H1 (cell line): Measurements from ENCODE around the gene COX19. TPM values are rescaled to one million over a fixed set of nuclear protein-coding genes. Genes with fewer than 3 reads are reported as not detected.

Experiments
- CTCF ChIA-PET: fragments of 300-600 bp; sonication (Branson Sonifier 250); formaldehyde crosslinking; loops from one replicate; lab custom pipeline; 2021; ENCODE audit not compliant: partially characterized antibody; lab: Charles Lee
- POLR2A ChIA-PET: fragments of 300-600 bp; sonication (Branson Sonifier 250); formaldehyde crosslinking; loops from one replicate; lab custom pipeline; 2021; ENCODE audit warnings: inconsistent platforms; ENCODE audit not compliant: partially characterized antibody; lab: Charles Lee
- DNase-seq, 2 experiments: peaks; one replicate each; pipeline versions ENCODE4 v3.0.0 to v3.0.0-alpha.2; 2010 to 2022; ENCODE audit warnings: low spot score in 2 of 2, low read depth in 1 of 2, mixed read lengths in 1 of 2
- FAIRE-seq: peaks from 2 replicates; lab custom pipeline; 2011; peaks lifted over from hg19 to GRCh38; lab: Jason Lieb, UNC
- H2AFZ ChIP-seq: 2 replicates; pipeline ENCODE4 v1.8.1; 2012; ENCODE audit warnings: low read length, inconsistent platforms
- H2AK5ac ChIP-seq: 2 replicates; pipeline ENCODE4 v1.6.1; 2013; ENCODE audit warnings: low read depth, low read length
- H2BK120ac ChIP-seq: replicated peaks from 2 replicates; pipeline ENCODE3; 2013; ENCODE audit warnings: low read depth, low read length, inconsistent platforms
- H2BK12ac ChIP-seq: 2 replicates; pipeline ENCODE4 v1.6.1; 2013; ENCODE audit warnings: low read depth, low read length
- H2BK15ac ChIP-seq: 2 replicates; pipeline ENCODE4 v1.6.1; 2013; ENCODE audit warnings: low read length
- H2BK20ac ChIP-seq: 2 replicates; pipeline ENCODE4 v1.6.1; 2013; ENCODE audit warnings: low read length
- H2BK5ac ChIP-seq: 2 replicates; pipeline ENCODE4 v1.6.1; 2013; ENCODE audit warnings: low read depth, low read length
- H3K14ac ChIP-seq: 2 replicates; pipeline ENCODE4 v1.6.1; 2013; ENCODE audit warnings: inconsistent platforms; ENCODE audit not compliant: insufficient read length
- H3K18ac ChIP-seq: 2 replicates; pipeline ENCODE4 v1.6.1; 2013; ENCODE audit warnings: low read length; ENCODE audit errors: extremely low read depth
- H3K23ac ChIP-seq: 2 replicates; pipeline ENCODE4 v1.6.1; 2013; ENCODE audit warnings: inconsistent platforms; ENCODE audit not compliant: insufficient read length
- H3K23me2 ChIP-seq: 2 replicates; pipeline ENCODE4 v1.6.1; 2013; ENCODE audit warnings: low read depth, low read length
- H3K27ac ChIP-seq: 2 replicates; pipeline ENCODE4 v1.6.1; 2011; ENCODE audit warnings: low read depth, low read length, inconsistent platforms
- H3K27me3 ChIP-seq, 4 experiments: replicated peaks in 1 of 4; 1 replicate in 1 of 4; 2 replicates in 3 of 4; pipeline versions ENCODE4 v1.6.1 to v1.8.1; 2011 to 2013; ENCODE audit warnings: low read length in 3 of 4, mild to moderate bottlenecking in 3 of 4, inconsistent platforms in 2 of 4, mixed read lengths in 2 of 4, moderate library complexity in 1 of 4; ENCODE audit not compliant: control insufficient read depth in 3 of 4, insufficient read depth in 3 of 4; ENCODE audit errors: extremely low read depth in 1 of 4
- H3K36me3 ChIP-seq, 4 experiments: 2 replicates each; pipeline versions ENCODE4 v1.6.1 to v1.8.1; 2011 to 2013; ENCODE audit warnings: mild to moderate bottlenecking in 4 of 4, low read length in 3 of 4, moderate library complexity in 2 of 4, control low read depth in 1 of 4, inconsistent platforms in 1 of 4; ENCODE audit not compliant: insufficient read depth in 4 of 4, control insufficient read depth in 2 of 4
- H3K4ac ChIP-seq: replicated peaks from 2 replicates; pipeline ENCODE3; 2013; ENCODE audit warnings: low read length, low read depth, mixed read lengths, inconsistent platforms; ENCODE audit not compliant: insufficient read length
- H3K4me1 ChIP-seq, 4 experiments: replicated peaks in 1 of 4; 1 replicate in 1 of 4; 2 replicates in 3 of 4; pipeline versions ENCODE4 v1.6.1 to v1.8.1; 2011 to 2013; ENCODE audit warnings: low read length in 3 of 4, inconsistent platforms in 2 of 4, mixed read lengths in 1 of 4; ENCODE audit not compliant: insufficient read depth in 4 of 4, control insufficient read depth in 3 of 4
- H3K4me2 ChIP-seq, 2 experiments: 2 replicates each; pipeline versions ENCODE4 v1.6.1 to v1.8.1; 2011 to 2013; ENCODE audit warnings: low read depth in 2 of 2, low read length in 2 of 2, control low read depth in 1 of 2, inconsistent platforms in 1 of 2, mild to moderate bottlenecking in 1 of 2; ENCODE audit not compliant: insufficient read depth in 1 of 2
- H3K4me3 ChIP-seq, 4 experiments: fragments of 200-600, 300-600 bp in 1 of 4; sonication (generic), shearing (Covaris generic), sonication (Bioruptor Twin) in 1 of 4; 2 replicates each; pipeline versions ENCODE4 v1.5.1 to v1.8.1; 2011 to 2016; ENCODE audit warnings: low read length in 4 of 4, low read depth in 3 of 4, control low read depth in 2 of 4, inconsistent platforms in 2 of 4, mild to moderate bottlenecking in 2 of 4, mixed read lengths in 1 of 4, moderate library complexity in 1 of 4; ENCODE audit not compliant: insufficient read depth in 2 of 4; ENCODE audit errors: extremely low read depth in 1 of 4
- H3K56ac ChIP-seq: replicated peaks from 2 replicates; pipeline ENCODE3; 2013; ENCODE audit warnings: low read depth, mild to moderate bottlenecking, mixed read lengths, low read length, inconsistent platforms; ENCODE audit not compliant: insufficient read length
- H3K79me1 ChIP-seq: 2 replicates; pipeline ENCODE4 v1.6.1; 2013; ENCODE audit warnings: low read depth, low read length, control low read depth
- H3K79me2 ChIP-seq, 2 experiments: 2 replicates each; pipeline versions ENCODE4 v1.6.1 to v1.8.1; 2012 to 2013; ENCODE audit warnings: low read length in 2 of 2, mild to moderate bottlenecking in 2 of 2, inconsistent platforms in 1 of 2; ENCODE audit not compliant: insufficient read depth in 2 of 2, control insufficient read depth in 1 of 2
- H3K9ac ChIP-seq, 4 experiments: replicated peaks in 1 of 4; 1 replicate in 1 of 4; 2 replicates in 3 of 4; pipeline versions ENCODE4 v1.6.1 to v1.8.1; 2011 to 2013; ENCODE audit warnings: low read depth in 3 of 4, low read length in 3 of 4, control low read depth in 2 of 4, mild to moderate bottlenecking in 2 of 4, moderate library complexity in 2 of 4, inconsistent platforms in 1 of 4; ENCODE audit errors: extremely low read depth in 1 of 4
- H3K9me3 ChIP-seq, 2 experiments: 2 replicates each; pipeline versions ENCODE4 v1.6.1 to v1.8.1; 2012 to 2013; ENCODE audit warnings: mild to moderate bottlenecking in 2 of 2, moderate library complexity in 2 of 2, control low read depth in 1 of 2, inconsistent platforms in 1 of 2, low read depth in 1 of 2, low read length in 1 of 2, mixed read lengths in 1 of 2; ENCODE audit not compliant: insufficient read depth in 2 of 2
- H4K20me1 ChIP-seq, 2 experiments: replicated peaks in 1 of 2; 2 replicates each; pipeline versions ENCODE3 to v1.8.1; 2011 to 2013; ENCODE audit warnings: inconsistent platforms in 2 of 2, low read length in 2 of 2, mild to moderate bottlenecking in 1 of 2; ENCODE audit not compliant: insufficient read depth in 2 of 2, control insufficient read depth in 1 of 2
- H4K5ac ChIP-seq: 2 replicates; pipeline ENCODE4 v1.6.1; 2013; ENCODE audit warnings: low read length, low read depth, mixed read lengths, inconsistent platforms; ENCODE audit not compliant: insufficient read length
- H4K8ac ChIP-seq: 2 replicates; pipeline ENCODE4 v1.8.0; 2013; ENCODE audit warnings: mild to moderate bottlenecking, moderate library complexity, low read length, inconsistent platforms; ENCODE audit not compliant: insufficient read depth; ENCODE audit errors: extremely low read depth
- H4K91ac ChIP-seq: replicated peaks from 2 replicates; pipeline ENCODE3; 2013; ENCODE audit warnings: low read length, mixed read lengths, inconsistent platforms; ENCODE audit not compliant: insufficient read length
- ASH2L ChIP-seq: fragments of 200-600, 300-600 bp; sonication (generic); IDR thresholded peaks from one replicate; pipeline ENCODE4 v1.7.1; 2017; ENCODE audit warnings: low read length
- ATF3 ChIP-seq: IDR thresholded peaks from 2 replicates; pipeline ENCODE4 v1.6.1; 2011; ENCODE audit warnings: low read depth, mild to moderate bottlenecking, low read length; ENCODE audit not compliant: insufficient read depth
- CEBPB ChIP-seq: IDR thresholded peaks from 2 replicates; pipeline ENCODE4 v1.6.1; 2012; ENCODE audit warnings: low read depth, low read length
- EGR1 ChIP-seq: IDR thresholded peaks from 2 replicates; pipeline ENCODE4 v1.6.1; 2011; ENCODE audit warnings: low read depth, low read length, borderline replicate concordance
- GABPA ChIP-seq: IDR thresholded peaks from 2 replicates; pipeline ENCODE4 v1.6.1; 2011; ENCODE audit warnings: mild to moderate bottlenecking, low read length, moderate library complexity, borderline replicate concordance; ENCODE audit not compliant: insufficient read depth
- RBBP5 ChIP-seq: IDR thresholded peaks from 2 replicates; pipeline ENCODE4 v1.7.1; 2012; ENCODE audit warnings: low read depth, mild to moderate bottlenecking, inconsistent platforms, low read length, moderate library complexity, borderline replicate concordance
- SIN3A ChIP-seq, 2 experiments: IDR thresholded peaks in 1 of 2; conservative IDR thresholded peaks in 1 of 2; 2 replicates each; pipeline ENCODE4 v1.6.1; 2011 to 2012; ENCODE audit warnings: low read length in 2 of 2, improper control_type of control experiment in 1 of 2, low read depth in 1 of 2, mild to moderate bottlenecking in 1 of 2
- SUZ12 ChIP-seq: fragments of 200-600 bp; sonication (generic); IDR thresholded peaks from 2 replicates; pipeline ENCODE4 v1.6.1; 2012; ENCODE audit warnings: mild to moderate bottlenecking, inconsistent platforms, low read length, moderate library complexity, mixed read lengths
- TAF1 ChIP-seq: IDR thresholded peaks from 2 replicates; pipeline ENCODE4 v1.6.1; 2011; ENCODE audit warnings: mild to moderate bottlenecking, low read depth, low read length
- TAF7 ChIP-seq: optimal IDR thresholded peaks from 2 replicates; pipeline ENCODE3; 2011; ENCODE audit warnings: low read depth, mild to moderate bottlenecking, inconsistent platforms, low read length, moderate library complexity, borderline replicate concordance
- USF2 ChIP-seq: IDR thresholded peaks from 2 replicates; pipeline ENCODE4 v1.6.1; 2011; ENCODE audit warnings: low read length, improper control_type of control experiment
- WGBS, 2 experiments: shearing (Covaris generic) in 1 of 2; methylation state at CpG; one replicate each; pipeline versions ENCODE4 v1.1.6 to v1.1.7; 2013 to 2015; ENCODE audit warnings: low lambda C conversion rate in 2 of 2, mixed read lengths in 2 of 2, inconsistent platforms in 1 of 2, low coverage in 1 of 2, missing lambda C conversion rate in 1 of 2; ENCODE audit not compliant: insufficient replicate concordance in 2 of 2, insufficient coverage in 1 of 2, insufficient read length in 1 of 2; ENCODE audit errors: extremely low coverage in 1 of 2, missing lambda C conversion rate in 1 of 2; 5-methylcytosine and 5-hydroxymethylcytosine counted together
- polyA plus RNA-seq, 7 experiments: library from polyadenylated mRNA; depleted of rRNA in 3 of 7; stranded (reverse) in 5 of 7; unstranded in 2 of 7; fragments of >200 nt in 5 of 7; fragments of 200-250 nt in 2 of 7; gene quantifications; 1 replicate in 5 of 7; 2 replicates in 1 of 7; 4 replicates in 1 of 7; pipeline versions ENCODE4 v1.2.1 to v1.2.3, GENCODE V29; 2011 to 2013; ENCODE audit warnings: missing spikeins in 2 of 7, mixed read lengths in 2 of 7
- total RNA-seq: library from RNA; stranded (reverse); fragmentation: NEBNext Ultra II Directional; extraction: Animal tissue kit (Norgen Biotek cat#: 25700); gene quantifications from 2 replicates; pipeline ENCODE4 v1.2.1, GENCODE V29; 2021

The COX19 gene
- total and polyA plus RNA-seq, 2 of the 8 experiments (the other 6 are each of a cell fraction or from before 2014, with no cell fraction given) = 3.9 to 7.9 TPM

- Histone ChIP-seq H3K18ac (no peak overlapping the region), H2AFZ (no peak overlapping the region), H3K36me3 (no peaks in the 10 kb centered on the region), H3K4me2 (no peak overlapping the region), H3K4me1 (peaks cover 0 to 8% (median 0%) of the 10 kb centered on the region in 4 experiments; a peak in 2 of 7 replicates), H3K27ac (no peak overlapping the region), H4K5ac (no peak overlapping the region), H2AK5ac (no peak overlapping the region), H4K8ac (no peak overlapping the region), H3K79me1 (no peaks in the 10 kb centered on the region), H3K4me3 (no peak overlapping the region), H3K23me2 (no peaks in the 10 kb centered on the region), H3K79me2 (no peaks in the 10 kb centered on the region), H4K91ac (no peak overlapping the region), H3K14ac (no peak overlapping the region), H3K23ac (no peak overlapping the region), H4K20me1 (no peaks in the 10 kb centered on the region), H2BK5ac (no peak overlapping the region), H3K56ac (no peak overlapping the region), H3K9me3 (no peaks in the 10 kb centered on the region), H2BK15ac (no peak overlapping the region), H3K27me3 (no peaks in the 10 kb centered on the region), H2BK12ac (no peak overlapping the region), H2BK120ac (no peak overlapping the region), H2BK20ac (no peak overlapping the region), H3K9ac (no peak overlapping the region), H3K4ac (no peak overlapping the region)
- FAIRE-seq = no peak
- CTCF ChIA-PET = interaction anchor here (1.7 kb wide), 1 partner anchor 39 kb away, joined by 5 read pairs; no protein-coding TSS in a partner anchor
- DNase-seq = peak in 1 of 2 experiments; percentile 39
- POLR2A ChIA-PET = no interaction called here
- WGBS, 2 experiments = 94% methylated on average over 14 of the region's 21 CpGs; no CpG with 5 or more reads in 1 of the 2 experiments
- TF ChIP-seq USF2 (no peak), TAF7 (no peak), GABPA (no peak), SIN3A (conservative IDR thresholded peaks at IDR 0.05 in 1 of 2, IDR thresholded peaks at IDR 0.05 in 1 of 2; ENCODE audit: low read depth in 1 of 2, low read length in 2 of 2) (no peak), ATF3 (no peak), CEBPB (no peak), EGR1 (no peak), TAF1 (no peak), ASH2L (no peak), SUZ12 (no peak), RBBP5 (no peak)
Measured at GRCh38 chr7:918441-919113, 56.8 kb downstream of the COX19 start.
